AG09319 (cell line): Measurements from ENCODE around the gene C1QTNF7.

Experiments
- DNase-seq: peaks from one replicate; pipeline ENCODE4 v3.0.0-alpha.2; 2010; ENCODE audit warnings: low read depth; ENCODE audit errors: extremely low read depth
- TF ChIP-seq, protein P1 (sequence below): IDR thresholded peaks from 2 replicates; pipeline ENCODE4 v1.5.1; 2011; ENCODE audit warnings: low read depth, mild to moderate bottlenecking, inconsistent platforms, low read length, moderate library complexity

C1QTNF7 gene

DNA sequence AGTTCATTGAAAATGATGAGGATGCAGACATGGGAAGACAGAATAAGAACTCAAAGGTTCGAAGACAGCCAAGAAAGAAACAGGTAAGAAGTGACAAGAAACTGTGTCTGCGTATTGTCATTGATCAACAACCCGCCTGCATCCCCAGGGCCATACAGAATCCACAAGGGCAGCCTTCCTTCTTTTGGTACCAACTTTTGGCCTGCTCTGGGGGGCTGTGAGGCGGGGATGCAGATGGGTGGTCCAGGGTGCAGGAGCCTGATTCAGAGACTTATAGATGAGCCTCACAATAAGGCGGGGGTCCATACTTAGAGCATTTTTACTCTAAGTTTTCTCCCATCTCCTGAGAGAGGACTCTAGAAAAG is 50.9 kb downstream of the C1QTNF7 start:
- TF ChIP-seq, protein P1, sequence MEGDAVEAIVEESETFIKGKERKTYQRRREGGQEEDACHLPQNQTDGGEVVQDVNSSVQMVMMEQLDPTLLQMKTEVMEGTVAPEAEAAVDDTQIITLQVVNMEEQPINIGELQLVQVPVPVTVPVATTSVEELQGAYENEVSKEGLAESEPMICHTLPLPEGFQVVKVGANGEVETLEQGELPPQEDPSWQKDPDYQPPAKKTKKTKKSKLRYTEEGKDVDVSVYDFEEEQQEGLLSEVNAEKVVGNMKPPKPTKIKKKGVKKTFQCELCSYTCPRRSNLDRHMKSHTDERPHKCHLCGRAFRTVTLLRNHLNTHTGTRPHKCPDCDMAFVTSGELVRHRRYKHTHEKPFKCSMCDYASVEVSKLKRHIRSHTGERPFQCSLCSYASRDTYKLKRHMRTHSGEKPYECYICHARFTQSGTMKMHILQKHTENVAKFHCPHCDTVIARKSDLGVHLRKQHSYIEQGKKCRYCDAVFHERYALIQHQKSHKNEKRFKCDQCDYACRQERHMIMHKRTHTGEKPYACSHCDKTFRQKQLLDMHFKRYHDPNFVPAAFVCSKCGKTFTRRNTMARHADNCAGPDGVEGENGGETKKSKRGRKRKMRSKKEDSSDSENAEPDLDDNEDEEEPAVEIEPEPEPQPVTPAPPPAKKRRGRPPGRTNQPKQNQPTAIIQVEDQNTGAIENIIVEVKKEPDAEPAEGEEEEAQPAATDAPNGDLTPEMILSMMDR = no peak
- no peak for DNase-seq

DNA sequence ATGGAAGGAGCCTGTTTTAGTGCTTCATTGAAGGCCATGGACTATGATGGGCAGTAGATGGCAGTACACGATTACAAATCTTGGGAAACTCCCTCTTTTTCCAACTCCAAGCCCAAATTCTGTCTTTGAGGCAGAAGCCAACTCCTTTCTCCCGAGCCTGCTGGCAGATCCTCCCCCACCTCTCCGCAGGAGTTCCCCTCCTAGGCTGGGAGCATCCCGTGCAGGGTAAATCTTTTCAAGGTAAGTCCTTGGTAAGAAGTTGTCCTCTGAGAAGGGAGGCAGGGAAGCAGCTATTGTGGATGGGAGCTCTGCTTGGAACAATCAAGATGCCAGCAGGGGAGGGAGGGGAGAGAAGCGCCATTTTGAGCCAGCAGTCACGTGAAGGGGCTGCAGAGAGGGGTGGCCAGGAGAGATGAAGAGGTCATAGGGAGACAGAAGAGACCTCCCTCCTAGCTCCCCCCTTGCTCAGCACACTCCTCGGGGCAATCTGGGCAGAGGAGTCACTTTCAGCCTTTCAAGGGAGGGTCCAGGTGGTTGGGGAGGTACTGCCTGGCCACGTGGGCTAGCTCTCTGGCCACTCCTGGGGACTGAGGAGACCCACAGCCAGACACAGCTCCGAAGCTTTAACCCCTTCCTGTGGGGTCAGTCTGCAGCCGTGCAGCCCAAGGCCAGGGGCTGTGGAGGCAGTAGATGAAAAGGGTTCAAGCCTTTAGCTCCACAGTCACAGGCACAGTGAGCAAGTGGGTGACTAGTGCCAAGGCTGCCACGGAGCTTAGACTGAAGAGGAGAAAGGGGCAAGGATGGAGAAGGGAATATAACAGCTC is 51.5 kb downstream of the C1QTNF7 start:
- TF ChIP-seq, protein P1 = peak; percentile 79
- DNase-seq = peak; percentile 70

DNA sequence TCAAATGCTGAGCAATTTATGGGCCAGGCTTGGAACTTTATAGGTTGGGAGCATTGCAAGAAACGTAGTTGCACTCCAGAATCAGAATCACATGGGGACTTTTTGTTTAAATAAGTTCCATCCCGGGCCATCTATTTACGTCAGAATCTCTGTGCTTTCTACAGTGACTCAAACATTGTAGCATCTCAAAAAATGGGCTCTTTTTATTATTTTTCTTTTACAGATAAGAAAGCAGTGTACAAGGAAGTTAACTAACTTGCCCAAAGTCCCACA is 52.0 kb downstream of the C1QTNF7 start:
- TF ChIP-seq, protein P1 = no peak
- no peak for DNase-seq

DNA sequence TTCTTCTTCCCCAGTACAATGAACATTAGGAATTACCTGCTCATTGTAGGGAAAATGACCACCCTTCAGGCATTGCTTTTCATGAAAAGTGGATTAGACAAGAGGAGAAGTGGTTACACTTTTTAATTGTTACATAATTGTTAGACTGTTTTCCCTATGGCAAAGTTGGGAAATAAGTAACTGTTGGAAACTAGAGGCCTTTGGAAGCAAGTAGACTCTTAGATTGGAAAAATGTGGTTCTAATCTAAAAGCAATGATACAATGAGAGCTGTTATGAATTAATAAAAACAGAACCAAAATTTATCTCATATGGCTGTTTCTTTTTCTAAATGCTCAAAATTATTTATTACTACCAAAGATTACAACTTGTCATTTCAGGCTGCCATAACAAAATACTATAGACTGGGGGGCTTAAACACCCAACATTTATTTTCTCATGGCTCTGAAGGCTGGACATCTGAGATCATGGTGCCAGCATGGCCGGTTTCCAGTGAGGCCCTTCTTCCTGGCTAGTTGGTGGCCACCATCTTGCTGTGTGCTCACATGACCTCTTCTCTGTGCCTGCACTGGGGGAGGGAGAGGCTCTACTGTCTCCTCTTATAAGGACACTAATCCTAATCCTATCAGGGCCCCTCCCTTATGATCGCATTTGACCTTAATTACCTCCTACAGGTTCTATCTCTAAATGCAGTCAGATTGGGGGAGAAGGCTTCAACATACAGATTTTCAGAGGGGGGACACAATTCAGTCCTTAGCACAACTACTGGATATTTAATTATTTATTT is 54.3 kb downstream of the C1QTNF7 start:
- DNase-seq = no peak
- TF ChIP-seq, protein P1 = no peak

DNA sequence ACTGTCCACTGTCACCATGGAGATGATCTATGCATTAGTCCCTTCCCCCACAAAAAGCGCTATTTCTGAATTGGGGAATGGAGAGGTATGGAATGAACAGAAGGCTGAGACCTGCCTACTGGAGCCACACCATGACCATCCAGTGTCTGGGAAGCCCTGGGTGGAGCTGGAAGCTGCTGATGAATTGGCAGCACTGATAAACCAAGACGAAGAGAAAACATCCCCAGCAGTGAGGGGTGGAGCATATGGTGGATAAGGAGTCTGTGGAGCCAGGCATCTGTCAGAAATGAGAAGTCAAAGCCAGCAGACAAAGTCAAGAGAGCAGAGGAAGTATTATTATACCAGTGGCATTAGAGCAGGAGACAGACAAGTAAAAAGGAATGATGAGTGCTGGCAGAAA is 55.0 kb downstream of the C1QTNF7 start:
- DNase-seq = no peak
- TF ChIP-seq, protein P1 = no peak

DNA sequence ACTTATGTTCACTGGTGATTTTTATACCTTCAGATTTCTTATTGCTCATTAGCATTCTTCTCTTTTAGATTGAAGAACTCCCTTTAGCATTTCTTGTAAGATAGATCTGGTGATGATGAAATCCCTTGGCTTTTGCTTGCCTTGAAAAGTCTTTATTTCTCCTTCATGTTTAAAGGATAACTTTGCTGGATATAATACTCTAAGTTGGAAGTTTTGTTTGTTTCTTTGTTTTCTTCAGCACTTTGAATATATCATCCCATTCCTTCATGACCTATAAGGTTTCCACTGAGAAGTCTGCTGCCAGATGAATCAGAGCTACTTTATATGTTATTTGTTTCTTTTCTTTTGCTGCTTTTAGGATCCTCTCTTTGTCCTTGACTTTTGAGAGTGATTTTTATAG is 60.3 kb downstream of the C1QTNF7 start:
- TF ChIP-seq, protein P1 = no peak

More for the DNA sequence above, 60.3 kb downstream of the C1QTNF7 start:
- no peak for DNase-seq
